ENCODE data around the gene GNB5.

DNA sequence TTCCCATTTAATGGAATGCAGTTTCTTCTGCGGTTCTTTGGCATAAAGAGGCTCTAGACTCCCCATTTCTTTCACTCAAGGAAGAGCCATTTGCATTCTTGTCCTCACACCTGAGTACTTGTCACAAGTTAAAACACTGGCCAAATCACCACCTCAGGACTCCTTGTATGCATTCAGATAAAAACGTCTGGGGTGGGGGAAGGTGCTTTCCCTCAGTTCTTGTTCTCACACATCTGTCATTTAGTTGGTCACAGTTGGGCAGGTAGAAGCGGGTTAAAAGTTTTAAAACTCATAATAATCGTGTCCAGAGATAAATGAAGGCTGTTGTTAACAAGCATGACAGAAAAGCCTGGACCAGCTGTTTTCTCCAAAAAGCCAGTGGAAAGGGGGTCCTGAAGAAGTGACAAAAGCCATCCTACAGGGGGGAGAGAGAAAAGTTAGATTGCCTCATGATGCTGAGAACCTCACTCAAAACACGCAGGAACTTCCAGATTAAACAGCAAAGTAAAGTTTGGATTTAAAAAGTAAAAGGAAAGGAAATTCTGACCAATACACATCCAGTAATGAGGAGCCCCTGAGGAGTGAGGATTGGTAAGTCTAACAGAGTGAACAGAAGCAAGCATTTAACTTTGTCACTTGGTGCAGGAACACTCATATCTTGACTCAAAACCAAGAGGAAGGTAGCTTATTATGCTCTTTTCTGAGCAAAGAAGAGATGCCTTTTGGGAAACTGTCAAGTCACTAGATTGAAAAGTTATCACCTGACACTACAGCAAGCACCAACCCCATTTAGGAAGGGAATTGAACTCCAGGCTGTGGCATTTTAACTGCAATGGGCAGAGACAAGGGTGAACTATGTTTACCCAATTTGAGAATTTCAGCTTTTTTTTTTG, 81.4 kb downstream of the GNB5 start:
- no peak for TF ChIP-seq CTCF (IDR thresholded peaks at IDR 0.05)
- TF ChIP-seq POLR2AphosphoS5 (IDR thresholded peaks at IDR 0.05; ENCODE audit: insufficient read depth in 1 of 2, low read depth in 1 of 2), result no peak
- TF ChIP-seq POLR2A (IDR thresholded peaks at IDR 0.05), result no peak
